Parathyroid adenoma (tissue), 2 donors: Measurements from ENCODE around the gene SLC27A3.
A peak's percentile ranks its signal among the peaks of the same experiment; 100 is the strongest.

Experiments
- H2AFZ ChIP-seq: fragments of 300-600 bp; sonication (generic); one replicate; pipeline ENCODE4 v1.7.0; 2017; ENCODE audit warnings: antibody characterized with exemption, mild to moderate bottlenecking
- H3K27ac ChIP-seq: fragments of 300-600 bp; sonication (generic); one replicate; pipeline ENCODE4 v1.7.0; 2017
- H3K27me3 ChIP-seq: fragments of 300-600 bp; sonication (generic); one replicate; pipeline ENCODE4 v1.7.0; 2017; ENCODE audit warnings: low read length; ENCODE audit not compliant: control insufficient read depth, insufficient read depth
- H3K36me3 ChIP-seq: fragments of 300-600 bp; sonication (generic); one replicate; pipeline ENCODE4 v1.7.0; 2017; ENCODE audit warnings: low read length; ENCODE audit not compliant: control insufficient read depth, insufficient read depth
- H3K4me1 ChIP-seq: fragments of 300-600 bp; sonication (generic); one replicate; pipeline ENCODE4 v1.7.0; 2017; ENCODE audit warnings: control low read depth
- H3K4me2 ChIP-seq: fragments of 300-600 bp; sonication (generic); one replicate; pipeline ENCODE4 v1.7.0; 2017; ENCODE audit warnings: low read length
- H3K4me3 ChIP-seq: fragments of 300-600 bp; sonication (generic); one replicate; pipeline ENCODE4 v1.7.0; 2017; ENCODE audit warnings: low read depth, low read length
- H3K79me2 ChIP-seq: fragments of 300-600 bp; sonication (generic); one replicate; pipeline ENCODE4 v1.7.0; 2017; ENCODE audit warnings: control low read depth
- H3K9ac ChIP-seq: fragments of 300-600 bp; sonication (generic); one replicate; pipeline ENCODE4 v1.7.0; 2017; ENCODE audit warnings: mild to moderate bottlenecking
- H3K9me3 ChIP-seq: fragments of 300-600 bp; sonication (generic); one replicate; pipeline ENCODE4 v1.7.0; 2017; ENCODE audit warnings: low read length; ENCODE audit not compliant: control insufficient read depth
- CTCF ChIP-seq: fragments of 300-600 bp; sonication (generic); IDR thresholded peaks from one replicate; pipeline ENCODE4 v1.7.0; 2017; ENCODE audit warnings: antibody characterized with exemption, mild to moderate bottlenecking
- donor health status: primary hyperparathyroidism.

Gene SLC27A3

GRCh38 chr1:153794624-153795329 is 19.6 kb downstream of the SLC27A3 start:
- H3K79me2 ChIP-seq: no peaks in the 10 kb centered on the region
- H3K4me2 ChIP-seq: no peak overlapping the region
- H3K9me3 ChIP-seq: no peaks in the 10 kb centered on the region
- H3K9ac ChIP-seq: no peak overlapping the region
- no peaks in the 10 kb centered on the region for H3K27me3 ChIP-seq
- TF ChIP-seq CTCF: no peak
- no peaks in the 10 kb centered on the region for H3K4me1 ChIP-seq
- no peak overlapping the region for H3K4me3 ChIP-seq
- no peaks in the 10 kb centered on the region for H3K36me3 ChIP-seq
- no peak overlapping the region for H3K27ac ChIP-seq
- no peak overlapping the region for H2AFZ ChIP-seq

- Histone ChIP-seq H3K27ac (no peak overlapping the region), H3K9me3 (no peaks in the 10 kb centered on the region), H3K4me1 (no peaks in the 10 kb centered on the region), H3K27me3 (no peaks in the 10 kb centered on the region), H2AFZ (no peak overlapping the region), H3K4me2 (no peak overlapping the region), H3K9ac (no peak overlapping the region), H3K36me3 (no peaks in the 10 kb centered on the region), H3K4me3 (no peak overlapping the region), H3K79me2 (no peaks in the 10 kb centered on the region)
- no peak for TF ChIP-seq CTCF
These were observed 20.2 kb downstream of the SLC27A3 start for GRCh38 chr1:153795330-153795837.

- Histone ChIP-seq H3K79me2 (no peaks in the 10 kb centered on the region), H2AFZ (no peak overlapping the region), H3K9ac (no peak overlapping the region), H3K4me2 (no peak overlapping the region), H3K36me3 (no peaks in the 10 kb centered on the region), H3K27me3 (no peaks in the 10 kb centered on the region), H3K27ac (no peak overlapping the region), H3K9me3 (no peaks in the 10 kb centered on the region), H3K4me1 (no peaks in the 10 kb centered on the region), H3K4me3 (no peak overlapping the region)
- TF ChIP-seq CTCF: no peak
These were observed 21.0 kb downstream of the SLC27A3 start for GRCh38 chr1:153795934-153796785.

- Histone ChIP-seq H3K27ac (no peak overlapping the region), H3K9ac (no peak overlapping the region), H3K4me3 (no peak overlapping the region), H3K27me3 (no peaks in the 10 kb centered on the region), H3K9me3 (no peaks in the 10 kb centered on the region), H3K79me2 (no peaks in the 10 kb centered on the region), H3K4me1 (no peaks in the 10 kb centered on the region), H2AFZ (no peak overlapping the region), H3K36me3 (no peaks in the 10 kb centered on the region), H3K4me2 (no peak overlapping the region)
- peak; percentile 71 for TF ChIP-seq CTCF
These were observed 21.8 kb downstream of the SLC27A3 start for GRCh38 chr1:153796786-153797659.
